Measurements from ENCODE around the gene RAB11FIP4. TPM values are rescaled to one million over a fixed set of nuclear protein-coding genes. Genes with fewer than 3 reads are reported as not detected.

The RAB11FIP4 gene
- total and polyA plus RNA-seq, 7 experiments from 2014 or later: 16.1 to 82.4 (median 55.1) TPM

DNA sequence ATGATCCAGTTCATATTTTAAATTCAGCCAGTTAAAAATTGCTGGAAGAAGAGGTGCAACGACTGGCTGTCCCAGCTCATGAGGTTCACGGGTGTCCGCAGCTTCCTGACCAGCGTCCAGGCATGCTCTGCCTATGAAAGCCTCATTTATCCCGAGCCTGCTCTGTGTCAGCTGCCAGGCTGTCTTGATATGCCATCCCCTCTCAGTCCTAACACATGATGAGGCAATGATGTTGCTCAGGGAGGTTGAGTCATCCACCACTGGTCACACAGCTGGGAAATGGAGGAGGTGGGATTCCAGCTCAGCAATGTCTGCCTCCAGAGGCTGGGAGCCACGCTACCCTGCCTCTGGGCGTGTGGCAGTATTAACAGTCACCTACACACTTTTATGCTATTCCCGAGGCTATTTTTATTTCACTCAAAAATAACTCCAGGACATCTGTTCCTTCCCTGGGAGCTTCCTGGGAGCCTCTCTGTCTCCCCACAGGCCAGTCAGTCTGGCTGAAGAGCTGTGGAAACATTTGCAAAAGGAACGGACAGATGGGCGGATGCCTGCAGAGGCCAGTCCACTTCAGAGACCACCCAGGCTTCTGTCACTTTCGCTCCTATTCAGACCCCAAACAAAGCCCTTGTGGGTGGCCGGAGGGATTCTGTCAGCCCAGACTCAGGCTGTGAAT, 22.5 kb downstream of the RAB11FIP4 start:
- DNase-seq (no peak), ATAC-seq (no peak)
- POLR2A ChIA-PET: no interaction called here

DNA sequence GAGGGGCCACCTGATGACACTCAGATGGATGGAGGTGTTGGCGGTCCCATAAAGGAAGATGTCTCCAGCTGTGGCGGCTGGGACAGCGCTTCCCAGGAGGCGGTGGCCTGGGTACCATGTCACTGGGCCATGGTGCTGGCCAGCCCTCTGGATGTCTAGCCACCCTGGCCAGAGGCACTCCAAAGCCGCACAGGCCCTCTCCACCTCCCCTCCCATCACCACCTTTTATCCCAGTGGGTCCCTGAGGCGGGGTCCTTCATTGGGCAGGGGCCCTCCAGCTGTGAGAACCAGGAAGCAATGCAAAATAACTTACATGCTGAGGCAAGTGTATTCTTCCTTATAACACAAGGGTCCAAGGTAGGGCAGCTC, 23.1 kb downstream of the RAB11FIP4 start:
- no peak for ATAC-seq
- no peak for DNase-seq
- H3K27me3 ChIP-seq (ENCODE audit: control insufficient read depth in 2 of 2, insufficient read depth in 2 of 2, low read length in 2 of 2): no peaks in the 10 kb centered on the region
- Mint-ChIP-seq H3K36me3 (no peaks in the 10 kb centered on the region), H3K4me1 (no peaks in the 10 kb centered on the region), H3K27me3 (no peaks in the 10 kb centered on the region), H3K9me3 (no peaks in the 10 kb centered on the region), H3K4me3 (no peak overlapping the region), H3K27ac (no peak overlapping the region)
- H3K27ac ChIP-seq (ENCODE audit: low read depth, low read length): no peak overlapping the region
- H3K4me3 ChIP-seq (ENCODE audit: low read length): no peak overlapping the region
- no peaks in the 10 kb centered on the region for H3K9me3 ChIP-seq (ENCODE audit: control insufficient read depth in 2 of 3, low read length in 3 of 3)
- intact Hi-C loops (cut with micrococcal nuclease): no loop called here
- ChIA-PET CTCF (no interaction called here), POLR2A (no interaction called here)
- H3K4me1 ChIP-seq (ENCODE audit: control insufficient read depth in 2 of 2, insufficient read depth in 2 of 2, low read length in 2 of 2): no peaks in the 10 kb centered on the region
- no peaks in the 10 kb centered on the region for H3K36me3 ChIP-seq (ENCODE audit: control insufficient read depth in 2 of 3, insufficient read depth in 3 of 3, low read length in 3 of 3)

More for the DNA sequence above, 22.5 kb downstream of the RAB11FIP4 start:
- Mint-ChIP-seq H3K27ac (no peak overlapping the region), H3K4me1 (no peaks in the 10 kb centered on the region), H3K9me3 (no peaks in the 10 kb centered on the region), H3K27me3 (peaks cover 0 to 3% (median 0%) of the 10 kb centered on the region in 5 donors), H3K36me3 (no peaks in the 10 kb centered on the region), H3K4me3 (no peak overlapping the region)
- H3K27ac ChIP-seq (ENCODE audit: low read depth, low read length): no peak overlapping the region
- intact Hi-C loops (cut with micrococcal nuclease): no loop called here
- CTCF ChIA-PET: no interaction called here
- H3K36me3 ChIP-seq (ENCODE audit: control insufficient read depth in 2 of 3, insufficient read depth in 3 of 3, low read length in 3 of 3): no peaks in the 10 kb centered on the region
- no peak overlapping the region for H3K4me3 ChIP-seq (ENCODE audit: low read length)
- H3K9me3 ChIP-seq (ENCODE audit: control insufficient read depth in 2 of 3, low read length in 3 of 3): no peaks in the 10 kb centered on the region
- no peaks in the 10 kb centered on the region for H3K27me3 ChIP-seq (ENCODE audit: control insufficient read depth in 2 of 2, insufficient read depth in 2 of 2, low read length in 2 of 2)
- no peaks in the 10 kb centered on the region for H3K4me1 ChIP-seq (ENCODE audit: control insufficient read depth in 2 of 2, insufficient read depth in 2 of 2, low read length in 2 of 2)

DNA sequence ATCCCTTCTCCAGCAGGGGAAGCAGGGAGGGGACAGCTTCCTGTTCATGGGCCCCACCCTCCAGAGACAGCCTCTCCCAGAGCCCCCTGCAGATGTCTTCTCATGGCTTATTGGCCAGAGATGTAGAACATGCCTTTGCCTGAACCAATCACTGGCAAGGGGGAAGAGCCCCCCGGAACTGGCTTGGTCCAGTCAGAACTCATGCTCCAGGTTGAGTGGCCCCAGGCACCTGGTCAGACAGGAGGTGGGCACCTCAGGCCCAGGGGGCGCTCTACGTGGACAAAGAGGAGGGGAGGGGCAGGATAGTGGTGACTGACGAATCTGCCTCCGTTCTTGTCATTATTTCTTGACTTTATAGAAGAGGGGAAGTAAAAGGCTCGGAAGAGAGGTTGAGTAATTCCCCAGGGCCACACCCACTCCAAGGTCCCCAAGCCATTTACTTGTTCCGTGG, 23.6 kb downstream of the RAB11FIP4 start:
- Mint-ChIP-seq H3K36me3 (no peaks in the 10 kb centered on the region), H3K27me3 (no peaks in the 10 kb centered on the region), H3K27ac (no peak overlapping the region), H3K9me3 (no peaks in the 10 kb centered on the region), H3K4me3 (no peak overlapping the region), H3K4me1 (no peaks in the 10 kb centered on the region)
- H3K4me3 ChIP-seq (ENCODE audit: low read length): no peak overlapping the region
- CTCF ChIA-PET: no interaction called here
- no peaks in the 10 kb centered on the region for H3K27me3 ChIP-seq (ENCODE audit: control insufficient read depth in 2 of 2, insufficient read depth in 2 of 2, low read length in 2 of 2)
- DNase-seq (no peak), ATAC-seq (peak; percentile 71)
- no peaks in the 10 kb centered on the region for H3K9me3 ChIP-seq (ENCODE audit: control insufficient read depth in 2 of 3, low read length in 3 of 3)
- no peak overlapping the region for H3K27ac ChIP-seq (ENCODE audit: low read depth, low read length)
- H3K4me1 ChIP-seq (ENCODE audit: control insufficient read depth in 2 of 2, insufficient read depth in 2 of 2, low read length in 2 of 2): no peaks in the 10 kb centered on the region
- POLR2A ChIA-PET: no interaction called here
- intact Hi-C loops (cut with micrococcal nuclease): no loop called here
- no peaks in the 10 kb centered on the region for H3K36me3 ChIP-seq (ENCODE audit: control insufficient read depth in 2 of 3, insufficient read depth in 3 of 3, low read length in 3 of 3)

DNA sequence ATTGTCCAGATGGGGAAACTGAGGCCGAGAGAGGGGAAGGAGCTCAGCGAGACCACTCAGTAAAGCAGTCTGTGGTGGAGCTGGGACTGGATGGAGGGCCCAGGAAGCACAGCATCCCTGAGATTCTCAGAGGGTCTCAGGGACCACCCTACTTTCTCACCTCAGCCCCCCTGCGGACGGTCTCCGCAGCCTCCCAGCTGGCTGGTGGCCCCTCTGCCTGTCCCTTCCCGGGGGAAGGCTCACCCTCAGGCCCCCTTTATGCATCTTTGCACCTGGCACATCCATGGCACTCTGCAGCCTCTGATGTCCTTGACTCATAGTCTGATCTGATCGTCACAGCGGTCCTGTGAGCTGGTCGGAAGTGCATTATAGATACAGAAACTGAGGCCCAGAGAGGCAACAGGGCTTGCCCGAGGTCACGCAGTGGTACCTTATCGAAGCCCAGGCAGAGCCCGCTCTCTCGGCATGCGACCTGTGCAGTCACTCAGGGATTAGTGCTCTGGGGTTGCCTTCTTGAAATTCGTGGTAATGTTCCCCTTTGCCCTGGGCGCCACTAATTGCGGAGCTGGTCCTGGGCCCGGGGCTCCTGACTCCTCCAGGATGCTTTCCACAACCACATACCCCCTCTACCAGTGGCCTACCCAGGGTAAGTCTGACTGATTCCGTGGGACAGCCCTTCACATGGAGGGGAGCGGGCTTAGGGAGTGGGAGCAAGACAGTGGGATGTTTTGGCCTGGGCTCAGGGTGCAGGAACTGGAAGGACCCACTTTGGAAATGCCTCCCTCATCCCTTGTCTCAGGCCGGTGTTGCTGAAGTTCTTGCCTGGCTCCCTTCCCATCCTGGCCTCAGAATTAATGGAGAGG, 24.4 kb downstream of the RAB11FIP4 start:
- Histone ChIP-seq H3K9me3 (ENCODE audit: control insufficient read depth in 2 of 3, low read length in 3 of 3) (no peaks in the 10 kb centered on the region), H3K27ac (ENCODE audit: low read depth, low read length) (no peak overlapping the region), H3K4me3 (ENCODE audit: low read length) (no peak overlapping the region), H3K36me3 (ENCODE audit: control insufficient read depth in 2 of 3, insufficient read depth in 3 of 3, low read length in 3 of 3) (no peaks in the 10 kb centered on the region), H3K27me3 (ENCODE audit: control insufficient read depth in 2 of 2, insufficient read depth in 2 of 2, low read length in 2 of 2) (no peaks in the 10 kb centered on the region), H3K4me1 (ENCODE audit: control insufficient read depth in 2 of 2, insufficient read depth in 2 of 2, low read length in 2 of 2) (no peaks in the 10 kb centered on the region)
- H3K36me3 Mint-ChIP-seq: no peaks in the 10 kb centered on the region
- no peaks in the 10 kb centered on the region for H3K4me1 Mint-ChIP-seq
- no peak overlapping the region for H3K27ac Mint-ChIP-seq
- no peak for DNase-seq
- no peaks in the 10 kb centered on the region for H3K9me3 Mint-ChIP-seq
- intact Hi-C loops (cut with micrococcal nuclease): no loop called here
- no peaks in the 10 kb centered on the region for H3K27me3 Mint-ChIP-seq
- no peak overlapping the region for H3K4me3 Mint-ChIP-seq
- ATAC-seq: no peak
- ChIA-PET CTCF (no interaction called here), POLR2A (no interaction called here)

DNA sequence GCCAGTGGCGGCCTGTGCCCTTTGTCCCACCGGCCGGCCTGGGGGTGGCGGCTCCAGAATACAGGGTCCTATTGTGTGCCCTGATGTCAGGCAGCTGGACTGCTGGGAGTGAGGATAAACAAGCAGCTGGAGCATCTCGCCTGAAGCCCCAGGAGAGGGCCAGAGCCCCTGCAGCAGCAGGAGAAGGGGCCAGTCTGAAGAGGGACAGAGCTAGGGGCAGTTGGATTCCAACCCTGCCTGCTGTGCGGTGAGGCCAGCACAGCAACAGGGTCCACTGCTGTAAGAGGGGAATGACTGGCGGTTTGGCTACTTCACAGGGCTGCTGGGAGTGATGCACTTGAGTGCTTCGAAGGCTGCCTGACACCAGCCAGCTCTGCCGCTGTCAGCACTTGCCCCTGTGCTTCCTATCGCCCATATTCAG, 25.0 kb downstream of the RAB11FIP4 start:
- intact Hi-C loops (cut with micrococcal nuclease): no loop called here
- no peaks in the 10 kb centered on the region for H3K4me1 ChIP-seq (ENCODE audit: control insufficient read depth in 2 of 2, insufficient read depth in 2 of 2, low read length in 2 of 2)
- H3K4me1 Mint-ChIP-seq: no peaks in the 10 kb centered on the region
- CTCF ChIA-PET: no interaction called here
- H3K4me3 Mint-ChIP-seq: no peak overlapping the region
- H3K27me3 Mint-ChIP-seq: no peaks in the 10 kb centered on the region
- no peaks in the 10 kb centered on the region for H3K27me3 ChIP-seq (ENCODE audit: control insufficient read depth in 2 of 2, insufficient read depth in 2 of 2, low read length in 2 of 2)
- no peak overlapping the region for H3K27ac ChIP-seq (ENCODE audit: low read depth, low read length)
- H3K27ac Mint-ChIP-seq: no peak overlapping the region
- no peaks in the 10 kb centered on the region for H3K36me3 Mint-ChIP-seq
- DNase-seq (no peak), ATAC-seq (no peak)
- no peaks in the 10 kb centered on the region for H3K9me3 Mint-ChIP-seq
- H3K4me3 ChIP-seq (ENCODE audit: low read length): no peak overlapping the region
- H3K36me3 ChIP-seq (ENCODE audit: control insufficient read depth in 2 of 3, insufficient read depth in 3 of 3, low read length in 3 of 3): no peaks in the 10 kb centered on the region
- POLR2A ChIA-PET: no interaction called here
- H3K9me3 ChIP-seq (ENCODE audit: control insufficient read depth in 2 of 3, low read length in 3 of 3): no peaks in the 10 kb centered on the region

DNA sequence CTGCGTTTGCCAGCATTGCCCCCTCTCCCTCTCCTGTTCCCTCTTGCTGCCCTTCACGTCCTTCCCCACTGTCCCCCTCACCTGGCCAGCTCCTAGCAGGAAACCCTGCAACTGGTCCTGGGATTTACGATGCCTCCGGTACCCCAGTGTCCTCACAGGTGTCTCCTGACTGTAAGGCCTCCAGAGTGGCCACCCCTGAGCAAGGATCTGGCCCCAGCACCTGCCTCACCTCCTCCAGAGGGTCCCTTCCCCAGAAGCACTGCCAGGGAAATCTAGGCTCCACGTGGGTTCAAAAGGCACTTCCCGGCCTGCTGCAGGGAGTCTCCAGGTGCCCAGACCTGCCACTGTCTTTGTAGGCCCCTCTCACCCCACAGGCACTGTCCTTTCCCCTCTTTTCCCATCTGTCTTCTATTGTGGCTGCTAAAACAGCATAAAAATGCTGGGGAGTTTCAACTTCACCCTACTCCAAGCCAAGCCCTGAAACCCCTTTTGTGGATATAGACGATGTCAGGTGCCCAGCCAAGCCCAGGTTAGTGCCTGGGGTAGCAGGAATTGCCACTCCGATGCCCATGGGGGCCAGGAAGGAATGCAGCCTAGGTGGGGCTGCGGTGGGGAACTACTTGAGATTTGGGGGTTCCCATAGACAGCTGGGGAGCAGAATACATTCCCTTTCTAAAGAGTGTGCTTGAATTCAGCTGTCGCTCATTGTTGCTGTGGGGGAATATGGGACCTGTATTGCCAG, 25.7 kb downstream of the RAB11FIP4 start:
- H3K4me3 Mint-ChIP-seq: no peak overlapping the region
- ATAC-seq (no peak), DNase-seq (no peak)
- peaks cover 0 to 3% (median 0%) of the 10 kb centered on the region in 5 donors for H3K27me3 Mint-ChIP-seq
- H3K27ac Mint-ChIP-seq: no peak overlapping the region
- no peaks in the 10 kb centered on the region for H3K4me1 Mint-ChIP-seq
- H3K36me3 Mint-ChIP-seq: peaks cover 0 to 2% (median 0%) of the 10 kb centered on the region in 5 donors
- intact Hi-C loops (cut with micrococcal nuclease): no loop called here
- Histone ChIP-seq H3K27me3 (ENCODE audit: control insufficient read depth in 2 of 2, insufficient read depth in 2 of 2, low read length in 2 of 2) (no peaks in the 10 kb centered on the region), H3K4me3 (ENCODE audit: low read length) (no peak overlapping the region), H3K4me1 (ENCODE audit: control insufficient read depth in 2 of 2, insufficient read depth in 2 of 2, low read length in 2 of 2) (no peaks in the 10 kb centered on the region), H3K9me3 (ENCODE audit: control insufficient read depth in 2 of 3, low read length in 3 of 3) (no peaks in the 10 kb centered on the region), H3K36me3 (ENCODE audit: control insufficient read depth in 2 of 3, insufficient read depth in 3 of 3, low read length in 3 of 3) (no peaks in the 10 kb centered on the region), H3K27ac (ENCODE audit: low read depth, low read length) (no peak overlapping the region)
- H3K9me3 Mint-ChIP-seq: peaks cover 0 to 4% (median 2%) of the 10 kb centered on the region in 11 donors
- CTCF ChIA-PET: no interaction called here
- POLR2A ChIA-PET: no interaction called here
